SK-N-SH (cell line): ENCODE results near the gene CELF4. TPM values are rescaled to one million over a fixed set of nuclear protein-coding genes. Genes with fewer than 3 reads are reported as not detected.

Experiments used
- CTCF ChIA-PET: fragments of 300-600, 350-600 bp; formaldehyde crosslinking; extraction: SDS; loops from one replicate; lab custom pipeline; 2021; lab: Yijun Ruan, JAX
- POLR2A ChIA-PET: fragments of 350-600 bp; sonication (Branson Sonifier 250); formaldehyde crosslinking; extraction: SDS; loops from one replicate; lab custom pipeline; 2020; ENCODE audit warnings: antibody characterized with exemption, inconsistent platforms; lab: Yijun Ruan, JAX
- DNase-seq: peaks from one replicate; pipeline ENCODE4 v3.0.0; 2012
- H2AFZ ChIP-seq: fragments of 200-600 bp; sonication (generic); 2 replicates; pipeline ENCODE4 v1.8.1; 2016; ENCODE audit warnings: antibody characterized with exemption, mild to moderate bottlenecking, low read depth
- H3F3A ChIP-seq: fragments of 200-600 bp; sonication (generic); replicated peaks from 2 replicates; pipeline ENCODE3; 2016; ENCODE audit warnings: antibody characterized with exemption, mild to moderate bottlenecking; ENCODE audit not compliant: insufficient read depth
- H3K27ac ChIP-seq, 2 experiments: fragments of 200-500 bp in 1 of 2; fragments of 200-600 bp in 1 of 2; sonication (Bioruptor generic) in 1 of 2; sonication (generic), shearing (Covaris generic) in 1 of 2; 2 replicates each; pipeline versions ENCODE4 v1.5.1 to v1.6.1; 2014 to 2016; ENCODE audit warnings: low read depth in 2 of 2, inconsistent platforms in 1 of 2, low read length in 1 of 2, mild to moderate bottlenecking in 1 of 2, mixed read lengths in 1 of 2
- H3K27me3 ChIP-seq: fragments of 200-600 bp; sonication (generic), shearing (Covaris generic); 2 replicates; pipeline ENCODE4 v1.6.1; 2016; ENCODE audit warnings: mixed run types; ENCODE audit not compliant: insufficient read depth
- H3K36me3 ChIP-seq, 2 experiments: fragments of 200-500 bp in 1 of 2; fragments of 200-600 bp in 1 of 2; sonication (Bioruptor generic) in 1 of 2; sonication (generic) in 1 of 2; replicated peaks in 1 of 2; 2 replicates each; pipeline versions ENCODE3 to v1.5.1; 2014 to 2016; ENCODE audit warnings: low read length in 1 of 2, mild to moderate bottlenecking in 1 of 2; ENCODE audit not compliant: insufficient read depth in 2 of 2, control insufficient read depth in 1 of 2
- H3K4me1 ChIP-seq, 2 experiments: fragments of 200-500 bp in 1 of 2; fragments of 200-600 bp in 1 of 2; sonication (Bioruptor generic) in 1 of 2; sonication (generic), shearing (Covaris generic) in 1 of 2; 2 replicates each; pipeline versions ENCODE4 v1.5.1 to v1.6.1; 2014 to 2016; ENCODE audit warnings: low read depth in 1 of 2, low read length in 1 of 2, mixed run types in 1 of 2; ENCODE audit not compliant: insufficient read depth in 2 of 2, control insufficient read depth in 1 of 2
- H3K4me2 ChIP-seq: fragments of 200-600 bp; sonication (generic), shearing (Covaris generic); 2 replicates; pipeline ENCODE4 v1.6.1; 2017; ENCODE audit warnings: mixed run types
- H3K4me3 ChIP-seq, 2 experiments: fragments of 200-500 bp in 1 of 2; fragments of 200-600 bp in 1 of 2; sonication (Bioruptor generic) in 1 of 2; sonication (generic), shearing (Covaris generic) in 1 of 2; 2 replicates each; pipeline versions ENCODE4 v1.5.1 to v1.8.1; 2014 to 2016; ENCODE audit warnings: low read depth in 2 of 2, inconsistent platforms in 1 of 2, low read length in 1 of 2, mild to moderate bottlenecking in 1 of 2, mixed read lengths in 1 of 2, moderate library complexity in 1 of 2
- H3K79me2 ChIP-seq: fragments of 200-600 bp; sonication (generic); 2 replicates; pipeline ENCODE4 v1.8.1; 2017; ENCODE audit warnings: mild to moderate bottlenecking; ENCODE audit not compliant: insufficient read depth
- H3K9ac ChIP-seq: fragments of 200-600 bp; sonication (generic); 2 replicates; pipeline ENCODE4 v1.6.1; 2017; ENCODE audit warnings: mixed run types
- H3K9me2 ChIP-seq: fragments of 200-600 bp; sonication (generic); 2 replicates; pipeline ENCODE4 v1.6.1; 2017; ENCODE audit warnings: mixed run types
- H3K9me3 ChIP-seq: fragments of 200-600 bp; sonication (generic); 2 replicates; pipeline ENCODE4 v1.6.1; 2017; ENCODE audit warnings: mixed run types, mild to moderate bottlenecking, moderate library complexity
- H4K20me1 ChIP-seq: fragments of 200-600 bp; sonication (generic); 2 replicates; pipeline ENCODE4 v1.6.1; 2017; ENCODE audit warnings: mild to moderate bottlenecking, mixed run types; ENCODE audit not compliant: insufficient read depth
- CHD2 ChIP-seq: fragments of 150-350 bp; IDR thresholded peaks from 2 replicates; pipeline ENCODE4 v1.6.1; 2018; ENCODE audit warnings: low read length; ENCODE audit not compliant: partially characterized antibody
- FOSL2 ChIP-seq: IDR thresholded peaks from 2 replicates; pipeline ENCODE4 v1.4.0; 2012; ENCODE audit warnings: low read depth, mild to moderate bottlenecking, moderate library complexity, borderline replicate concordance
- FOXM1 ChIP-seq: IDR thresholded peaks from 2 replicates; pipeline ENCODE4 v1.4.0; 2012; ENCODE audit warnings: low read depth, mild to moderate bottlenecking
- GABPA ChIP-seq: IDR thresholded peaks from 2 replicates; pipeline ENCODE4 v1.4.0; 2012; ENCODE audit warnings: low read depth, mild to moderate bottlenecking
- MEF2A ChIP-seq: IDR thresholded peaks from 2 replicates; pipeline ENCODE4 v1.4.0; 2012; ENCODE audit warnings: low read depth, borderline replicate concordance
- MXI1 ChIP-seq: IDR thresholded peaks from 2 replicates; pipeline ENCODE4 v1.6.1; 2012; ENCODE audit warnings: mild to moderate bottlenecking, low read depth, low read length, improper control_type of control experiment
- NFIC ChIP-seq: IDR thresholded peaks from 2 replicates; pipeline ENCODE4 v1.4.0; 2012; ENCODE audit warnings: borderline replicate concordance
- NRF1 ChIP-seq: IDR thresholded peaks from 2 replicates; pipeline ENCODE4 v1.6.1; 2012; ENCODE audit warnings: low read depth, mild to moderate bottlenecking, low read length
- RAD21 ChIP-seq: IDR thresholded peaks from 2 replicates; pipeline ENCODE4 v1.6.1; 2012; ENCODE audit warnings: mild to moderate bottlenecking, low read length
- RFX5 ChIP-seq: IDR thresholded peaks from 2 replicates; pipeline ENCODE4 v1.6.1; 2012; ENCODE audit warnings: mild to moderate bottlenecking, improper control_type of control experiment, low read length
- SIN3A ChIP-seq: IDR thresholded peaks from 2 replicates; pipeline ENCODE4 v1.6.1; 2012; ENCODE audit warnings: low read depth, mild to moderate bottlenecking, low read length, moderate library complexity, borderline replicate concordance
- TCF12 ChIP-seq: IDR thresholded peaks from 2 replicates; pipeline ENCODE4 v1.4.0; 2012
- TEAD4 ChIP-seq: IDR thresholded peaks from 2 replicates; pipeline ENCODE4 v1.4.0; 2012; ENCODE audit warnings: mild to moderate bottlenecking, borderline replicate concordance; ENCODE audit not compliant: insufficient read depth
- YY1 ChIP-seq: IDR thresholded peaks from 2 replicates; pipeline ENCODE4 v1.4.0; 2012; ENCODE audit warnings: low read depth, mild to moderate bottlenecking
- WGBS: methylation state at CpG from one replicate; pipeline ENCODE4 v1.1.6; 2017; ENCODE audit warnings: low lambda C conversion rate; 5-methylcytosine and 5-hydroxymethylcytosine counted together
- polyA plus RNA-seq, 3 experiments: library from polyadenylated mRNA; depleted of rRNA; stranded (reverse); fragments of >200 nt; gene quantifications; 2 replicates each; pipeline ENCODE4 v1.2.3, GENCODE V29; 2012
- TF ChIP-seq, protein P1 (sequence below): fragments of 150-350 bp; IDR thresholded peaks from 2 replicates; pipeline ENCODE4 v1.6.1; 2017; ENCODE audit warnings: antibody characterized with exemption, low read length, low read depth, borderline replicate concordance
- TF ChIP-seq, protein P2 (sequence below): fragments of 200-600 bp; sonication (generic); IDR thresholded peaks from 2 replicates; pipeline ENCODE4 v1.6.1; 2017; ENCODE audit warnings: antibody characterized with exemption, mild to moderate bottlenecking, moderate library complexity

Gene CELF4
- polyA plus RNA-seq, 1 of the 3 experiments (the other 2 are of a cell fraction) = 0.26 TPM

DNA sequence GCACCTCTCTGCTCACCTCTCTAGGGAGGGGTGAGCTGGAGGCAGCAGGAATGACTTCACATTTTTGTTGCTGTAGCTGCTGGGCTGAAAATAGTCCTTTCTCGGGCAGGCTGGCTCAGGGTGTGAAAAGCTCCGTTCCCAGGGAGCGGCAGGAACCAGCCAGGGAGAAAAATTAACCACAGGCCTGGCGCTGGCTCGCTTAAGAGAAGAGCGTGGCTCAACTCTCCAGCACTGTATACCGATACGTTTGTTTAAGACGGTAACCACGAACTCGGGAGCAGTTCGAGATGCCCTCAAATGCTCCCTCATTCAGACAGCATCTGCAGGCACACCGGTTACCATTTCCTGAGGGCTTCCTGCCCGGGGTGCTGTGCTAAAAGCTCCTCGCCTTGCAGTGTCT lies 129.6 kb downstream of the CELF4 start:
- no peak overlapping the region for H3K27ac ChIP-seq
- POLR2A ChIA-PET = no interaction called here
- no peaks in the 10 kb centered on the region for H3K9me2 ChIP-seq
- H3K27me3 ChIP-seq = no peaks in the 10 kb centered on the region
- TF ChIP-seq, protein P1, sequence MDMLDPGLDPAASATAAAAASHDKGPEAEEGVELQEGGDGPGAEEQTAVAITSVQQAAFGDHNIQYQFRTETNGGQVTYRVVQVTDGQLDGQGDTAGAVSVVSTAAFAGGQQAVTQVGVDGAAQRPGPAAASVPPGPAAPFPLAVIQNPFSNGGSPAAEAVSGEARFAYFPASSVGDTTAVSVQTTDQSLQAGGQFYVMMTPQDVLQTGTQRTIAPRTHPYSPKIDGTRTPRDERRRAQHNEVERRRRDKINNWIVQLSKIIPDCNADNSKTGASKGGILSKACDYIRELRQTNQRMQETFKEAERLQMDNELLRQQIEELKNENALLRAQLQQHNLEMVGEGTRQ = no peak
- no peak for TF ChIP-seq TCF12
- DNase-seq = no peak
- H3F3A ChIP-seq = no peaks in the 10 kb centered on the region
- no peak overlapping the region for H2AFZ ChIP-seq
- no peak overlapping the region for H3K4me2 ChIP-seq
- H4K20me1 ChIP-seq = no peaks in the 10 kb centered on the region
- H3K79me2 ChIP-seq = no peaks in the 10 kb centered on the region
- peaks cover 0 to 21% of the 10 kb centered on the region in 2 experiments; a peak in 1 of 4 replicates for H3K4me1 ChIP-seq
- no peaks in the 10 kb centered on the region for H3K36me3 ChIP-seq
- H3K9me3 ChIP-seq = no peaks in the 10 kb centered on the region
- WGBS = 31% methylated on average over 11 of the region's 15 CpGs
- no peak overlapping the region for H3K9ac ChIP-seq
- CTCF ChIA-PET = interaction anchor here (0.8 to 17.3 kb wide), 7 partner anchors 8 to 342 kb away, joined by 3 to 298 read pairs (median 5); no protein-coding TSS in a partner anchor
- H3K4me3 ChIP-seq = no peak overlapping the region

DNA sequence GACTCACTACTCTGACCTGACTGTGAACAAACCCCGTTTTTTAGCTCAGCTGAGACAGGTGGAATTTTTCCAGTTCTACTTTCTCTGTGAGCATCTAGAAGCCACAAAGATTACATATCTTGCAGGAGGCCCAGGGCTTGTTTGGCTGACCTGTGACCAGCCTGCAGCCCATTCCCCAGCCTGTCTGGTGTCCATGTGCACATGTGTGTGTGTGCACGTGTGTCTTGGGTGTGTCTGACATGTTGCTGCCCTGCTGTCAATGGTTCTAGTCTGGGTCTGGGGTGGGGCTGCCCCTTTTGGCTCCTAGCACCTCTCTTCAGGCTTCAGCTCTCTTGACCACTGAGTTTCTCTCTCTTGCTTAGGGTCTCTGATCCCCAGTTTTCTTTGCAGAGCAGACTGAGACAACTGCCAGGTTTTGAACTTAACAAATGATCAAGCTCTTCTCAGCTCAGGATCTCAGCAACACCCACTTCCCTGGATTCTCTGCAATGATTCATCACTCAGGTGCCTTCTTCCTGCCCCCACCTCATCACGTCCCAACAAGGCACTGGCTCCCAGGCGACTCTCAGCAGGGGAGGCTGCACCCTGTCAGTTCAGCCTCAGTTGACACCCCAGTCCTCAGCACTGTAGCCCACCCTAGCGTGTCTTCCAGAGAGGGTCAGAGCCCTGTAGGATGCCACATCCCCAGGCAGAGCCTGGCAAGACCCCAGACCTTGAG lies 130.3 kb downstream of the CELF4 start:
- 29% methylated on average over 5 of the region's 5 CpGs for WGBS
- no peaks in the 10 kb centered on the region for H3K27me3 ChIP-seq
- DNase-seq = no peak
- no peaks in the 10 kb centered on the region for H3K9me3 ChIP-seq
- CTCF ChIA-PET = interaction anchor here (0.7 to 17.3 kb wide), 4 partner anchors 11 to 100 kb away, joined by 3 to 298 read pairs (median 4); no protein-coding TSS in a partner anchor
- no peak overlapping the region for H3K9ac ChIP-seq
- no peak overlapping the region for H3K27ac ChIP-seq
- TF ChIP-seq GABPA (no peak), TEAD4 (no peak), NRF1 (no peak), MXI1 (no peak), NFIC (no peak), RFX5 (no peak), FOSL2 (no peak), FOXM1 (no peak), MEF2A (no peak), RAD21 (no peak), YY1 (no peak), CHD2 (no peak), SIN3A (no peak)
- TF ChIP-seq, protein P2, sequence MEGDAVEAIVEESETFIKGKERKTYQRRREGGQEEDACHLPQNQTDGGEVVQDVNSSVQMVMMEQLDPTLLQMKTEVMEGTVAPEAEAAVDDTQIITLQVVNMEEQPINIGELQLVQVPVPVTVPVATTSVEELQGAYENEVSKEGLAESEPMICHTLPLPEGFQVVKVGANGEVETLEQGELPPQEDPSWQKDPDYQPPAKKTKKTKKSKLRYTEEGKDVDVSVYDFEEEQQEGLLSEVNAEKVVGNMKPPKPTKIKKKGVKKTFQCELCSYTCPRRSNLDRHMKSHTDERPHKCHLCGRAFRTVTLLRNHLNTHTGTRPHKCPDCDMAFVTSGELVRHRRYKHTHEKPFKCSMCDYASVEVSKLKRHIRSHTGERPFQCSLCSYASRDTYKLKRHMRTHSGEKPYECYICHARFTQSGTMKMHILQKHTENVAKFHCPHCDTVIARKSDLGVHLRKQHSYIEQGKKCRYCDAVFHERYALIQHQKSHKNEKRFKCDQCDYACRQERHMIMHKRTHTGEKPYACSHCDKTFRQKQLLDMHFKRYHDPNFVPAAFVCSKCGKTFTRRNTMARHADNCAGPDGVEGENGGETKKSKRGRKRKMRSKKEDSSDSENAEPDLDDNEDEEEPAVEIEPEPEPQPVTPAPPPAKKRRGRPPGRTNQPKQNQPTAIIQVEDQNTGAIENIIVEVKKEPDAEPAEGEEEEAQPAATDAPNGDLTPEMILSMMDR = no peak
- H2AFZ ChIP-seq = no peak overlapping the region
- no peaks in the 10 kb centered on the region for H4K20me1 ChIP-seq
- peaks cover 0 to 21% of the 10 kb centered on the region in 2 experiments; a peak in 1 of 4 replicates for H3K4me1 ChIP-seq
- H3K4me2 ChIP-seq = no peak overlapping the region
- H3K4me3 ChIP-seq = no peak overlapping the region
- no peaks in the 10 kb centered on the region for H3K36me3 ChIP-seq
- H3K9me2 ChIP-seq = no peaks in the 10 kb centered on the region
- POLR2A ChIA-PET = no interaction called here
- H3F3A ChIP-seq = no peaks in the 10 kb centered on the region
- H3K79me2 ChIP-seq = no peaks in the 10 kb centered on the region
